HK-2 (cell line): ENCODE data around the gene CAPN8.

Experiments used
- DNase-seq: peaks from one replicate; pipeline ENCODE4 v3.0.0-alpha.2; 2018; ENCODE audit not compliant: unreplicated experiment

The CAPN8 gene

DNA sequence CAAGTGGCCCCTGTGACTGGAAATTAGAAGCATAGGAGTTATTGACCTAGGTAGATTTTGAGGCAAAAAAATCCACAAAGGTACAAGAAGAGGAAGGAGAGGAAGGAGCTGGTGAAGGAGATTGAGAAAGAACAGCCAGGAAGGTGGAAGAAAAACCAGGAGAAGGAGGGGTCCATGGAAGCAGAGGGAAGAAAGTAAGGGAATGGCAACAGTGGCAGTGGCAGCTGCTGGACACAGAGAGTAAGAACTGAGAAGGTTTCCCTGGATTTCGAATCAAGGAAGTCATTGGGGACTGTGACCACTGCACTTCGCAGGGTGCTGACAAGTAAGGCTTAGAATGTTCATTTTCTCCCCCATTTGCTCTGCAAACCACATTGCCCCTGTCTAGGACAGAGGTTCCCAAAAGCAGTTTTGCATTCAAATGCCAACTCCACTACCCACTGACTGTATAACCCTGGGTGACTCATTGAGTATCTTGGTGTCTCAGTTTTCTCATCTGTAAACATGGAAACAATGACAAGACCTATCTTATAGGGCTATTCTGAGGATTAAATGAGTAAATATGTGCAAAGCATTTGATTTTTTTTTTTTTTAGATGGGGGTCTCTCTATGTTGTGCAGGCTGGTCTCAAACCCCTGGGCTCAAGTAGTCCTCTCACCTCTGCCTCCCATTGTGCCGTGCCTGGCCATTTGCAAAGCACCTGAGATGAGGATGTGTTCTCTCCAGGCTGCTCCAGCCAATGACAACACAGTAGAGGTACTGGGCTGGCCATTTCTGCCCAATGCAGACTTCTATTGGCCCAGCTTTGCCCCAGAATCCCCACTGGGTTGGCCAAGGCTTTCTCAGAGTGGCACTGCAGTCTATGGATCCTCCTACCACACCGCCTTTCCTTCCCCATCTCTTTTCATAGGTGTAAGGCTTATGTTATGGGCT lies 37.5 kb upstream of the CAPN8 start:
- peak; percentile 55 for DNase-seq

- peak; percentile 94 for DNase-seq
These were observed 35.6 kb upstream of the CAPN8 start for GRCh38 chr1:223700942-223701637.

DNA sequence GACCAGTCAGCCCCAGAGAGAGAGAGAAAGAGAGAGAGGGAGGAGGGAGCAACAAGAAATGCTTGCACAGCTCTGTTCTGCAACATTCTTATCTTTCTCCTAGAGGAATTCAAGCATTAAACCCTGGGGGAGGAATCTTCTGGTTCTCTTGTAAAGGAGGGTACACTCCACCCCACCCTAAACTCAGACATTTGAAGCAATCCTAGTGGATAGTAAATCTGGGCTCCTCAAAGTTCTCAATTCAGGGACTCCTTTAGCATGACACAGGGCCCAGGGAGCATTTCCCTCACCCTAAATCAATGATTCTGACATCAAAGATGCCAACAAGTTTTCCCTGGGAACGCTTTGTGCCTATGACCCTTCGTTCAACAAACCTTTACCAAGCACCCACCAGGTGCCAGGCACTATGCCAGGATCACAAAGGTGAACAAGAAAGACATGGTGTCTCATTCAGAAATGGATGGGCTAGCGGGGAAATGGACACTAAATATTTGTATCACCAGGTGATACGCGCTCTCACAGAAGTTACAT lies 35.0 kb upstream of the CAPN8 start:
- DNase-seq: peak; percentile 49

GRCh38 chr1:223695941-223696340 lies 30.4 kb upstream of the CAPN8 start:
- DNase-seq: no peak

DNA sequence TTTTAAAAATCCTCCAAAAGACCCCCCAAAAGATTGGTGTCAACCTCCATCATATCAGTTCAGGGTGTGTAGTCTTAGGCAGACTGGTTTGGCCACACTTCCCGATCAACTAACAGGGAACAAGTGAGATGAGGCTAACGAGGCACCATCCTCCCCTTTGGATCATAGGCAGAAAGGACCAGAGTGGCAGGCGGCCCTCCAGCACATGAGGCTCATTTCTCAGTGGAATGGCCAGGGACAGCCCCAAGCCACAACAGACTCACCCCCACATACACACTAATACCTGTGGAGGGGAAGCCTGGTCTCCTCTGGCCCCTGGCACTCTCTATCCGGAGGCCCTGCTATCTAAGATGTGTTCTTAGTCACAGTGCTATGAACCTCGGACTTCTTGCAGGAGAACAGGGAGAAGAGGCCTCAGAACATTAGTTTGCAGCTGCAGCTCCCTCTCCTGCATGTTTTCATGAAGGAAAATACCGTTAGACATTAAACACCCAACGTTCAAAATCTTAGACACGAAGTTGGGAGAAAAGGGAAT lies 29.6 kb upstream of the CAPN8 start:
- no peak for DNase-seq

DNA sequence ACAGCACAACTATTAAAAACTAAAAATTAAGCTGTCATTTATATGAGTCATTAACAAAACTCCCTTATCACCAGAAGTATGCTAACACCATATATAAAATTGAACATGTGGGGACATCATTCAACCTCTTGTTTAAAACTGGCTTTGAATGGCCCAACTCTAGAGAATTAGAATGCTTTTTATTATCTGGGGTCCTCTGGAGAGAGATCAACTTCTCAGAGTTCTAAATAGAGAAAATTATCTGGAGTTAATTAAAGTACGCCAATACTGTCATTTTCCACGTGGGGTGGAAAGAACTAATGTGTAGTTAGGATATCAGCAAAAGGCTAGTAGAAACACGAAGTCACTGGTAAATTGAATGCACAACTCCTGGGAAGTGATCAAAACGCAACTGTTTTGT lies 25.6 kb upstream of the CAPN8 start:
- DNase-seq: no peak

- DNase-seq: no peak
These were observed 18.9 kb upstream of the CAPN8 start for GRCh38 chr1:223684488-223684792.

DNA sequence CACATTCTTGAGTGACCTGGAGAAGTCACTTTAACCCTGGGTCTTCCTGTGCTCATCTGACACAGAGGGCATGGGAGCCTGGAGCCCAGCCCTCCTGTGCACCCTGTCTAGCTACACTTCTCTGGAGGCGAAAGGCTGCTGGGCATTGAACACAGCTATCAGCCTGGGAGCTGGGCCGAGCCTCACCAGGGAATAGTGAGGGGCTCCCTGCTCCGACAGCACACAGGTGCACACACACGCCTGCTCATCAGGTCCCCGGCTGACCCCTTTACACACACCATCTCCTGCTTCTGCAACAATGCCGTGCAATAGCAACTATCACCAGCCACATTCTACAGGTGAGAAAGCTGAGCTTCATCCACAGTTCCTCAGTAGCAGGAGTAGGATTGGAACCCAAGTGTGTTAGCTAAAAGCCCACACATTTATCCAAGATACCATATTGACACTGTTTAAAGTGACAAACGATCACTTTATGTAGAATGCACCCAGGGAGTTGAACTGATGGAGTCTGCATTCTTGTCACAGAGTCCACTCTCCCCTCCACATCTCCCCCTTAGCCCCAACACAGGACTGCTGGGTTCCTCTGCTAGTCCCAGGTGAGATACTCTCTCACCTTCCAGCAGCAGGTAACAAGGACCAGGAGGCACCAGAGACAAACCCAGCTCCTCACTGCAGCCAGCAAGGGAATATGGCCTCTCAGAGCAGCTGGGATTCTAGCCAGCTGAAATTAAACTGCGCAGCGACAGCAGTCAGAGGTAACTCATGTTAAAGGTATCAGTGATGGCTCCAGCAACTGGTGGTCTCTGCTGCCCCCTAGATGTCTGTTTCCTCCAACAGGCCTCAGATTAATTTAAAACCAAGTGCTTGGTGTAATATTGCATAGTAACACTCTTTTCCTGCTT lies 18.3 kb upstream of the CAPN8 start:
- peak; percentile 78 for DNase-seq

DNA sequence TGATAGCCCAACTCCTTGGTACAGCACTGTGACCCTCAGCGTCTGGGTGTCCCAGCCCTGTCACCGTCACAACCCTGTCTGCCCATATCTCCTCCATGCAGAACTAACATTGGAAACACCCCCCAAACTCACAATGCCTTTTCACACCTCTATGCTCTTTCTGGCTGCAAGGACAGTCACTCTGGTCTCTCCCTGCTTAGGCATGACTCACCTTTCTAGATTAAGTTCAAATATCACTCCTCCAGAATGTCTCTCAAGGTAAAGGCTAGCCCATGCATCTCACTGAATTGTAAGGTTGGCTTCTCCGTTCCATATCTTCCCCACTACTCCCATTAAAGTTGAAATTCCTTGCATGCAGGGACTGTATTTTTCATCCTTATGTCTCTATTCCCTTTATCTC lies 17.0 kb upstream of the CAPN8 start:
- no peak for DNase-seq

GRCh38 chr1:223680188-223680587 lies 14.7 kb upstream of the CAPN8 start:
- no peak for DNase-seq

- DNase-seq: no peak
These were observed 13.3 kb upstream of the CAPN8 start for GRCh38 chr1:223678841-223679240.

GRCh38 chr1:223674119-223674890 lies 8.8 kb upstream of the CAPN8 start:
- DNase-seq: no peak

GRCh38 chr1:223670458-223671159 lies 5.1 kb upstream of the CAPN8 start:
- DNase-seq: peak; percentile 51

GRCh38 chr1:223669003-223669795 lies 3.7 kb upstream of the CAPN8 start:
- DNase-seq: no peak

DNA sequence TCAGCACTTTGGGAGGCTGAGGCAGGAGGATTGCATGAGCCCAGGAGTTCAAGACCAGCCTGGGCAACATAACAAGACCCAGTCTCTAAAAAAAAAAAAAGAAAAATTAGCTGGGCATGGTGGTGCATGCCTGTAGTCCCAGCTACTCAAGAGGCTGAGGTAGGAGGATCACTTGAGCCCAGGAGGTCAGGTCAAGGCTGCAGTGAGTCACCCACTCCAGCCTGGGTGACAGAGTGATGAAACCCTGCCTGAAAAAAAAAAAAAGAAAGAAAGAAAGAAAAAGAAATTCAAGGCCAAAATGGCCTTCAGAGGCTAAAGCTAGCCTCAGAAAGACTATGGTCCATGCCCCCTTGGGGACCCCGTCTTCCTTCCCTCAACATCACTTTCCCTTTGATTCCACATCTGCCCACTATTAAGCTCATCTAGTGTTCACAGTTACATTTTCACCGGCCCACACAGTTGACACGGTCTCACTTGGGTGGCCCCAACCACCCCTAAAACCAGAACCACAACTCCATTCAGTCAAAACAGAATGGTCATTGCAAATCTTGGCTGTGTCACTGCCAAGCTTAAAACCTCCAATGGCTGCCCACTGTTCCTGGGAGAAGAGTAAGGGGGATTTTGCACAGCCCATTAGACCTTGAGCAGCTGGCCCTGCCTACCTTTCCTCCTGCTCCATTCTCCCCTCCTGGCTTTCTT lies 2.1 kb upstream of the CAPN8 start:
- no peak for DNase-seq

- DNase-seq: no peak
These were observed 1.4 kb downstream of the CAPN8 start for GRCh38 chr1:223664106-223664505.

- DNase-seq: no peak
These were observed 2.6 kb downstream of the CAPN8 start for GRCh38 chr1:223662943-223663342.

GRCh38 chr1:223659711-223660110 lies 5.8 kb downstream of the CAPN8 start:
- DNase-seq: no peak

GRCh38 chr1:223657978-223658377 lies 7.5 kb downstream of the CAPN8 start:
- DNase-seq: no peak
